HepG2 (cell line): ENCODE measurements around the gene RMDN2. TPM values are rescaled to one million over a fixed set of nuclear protein-coding genes. Genes with fewer than 3 reads are reported as not detected.
"Not testable (repeated sequence)": the region's sequence is repeated elsewhere in the genome, so short reads cannot be mapped to it uniquely, and the experiment has no call there.

Source experiments
- ATAC-seq: fragments of 200-7000 bp; cut with Tn5 transposase; 3 replicates; pipeline ENCODE4 v1.9.1; 2020; ENCODE audit warnings: mild to moderate bottlenecking, moderate library complexity
- BruUV-seq: library from RNA; stranded (reverse); fragments of 400-500 nt; replicated peaks from 2 replicates; lab custom pipeline; 2021; lab: Mats Ljungman, UMichigan
- CTCF ChIA-PET: fragments of 300-600 bp; formaldehyde crosslinking; extraction: SDS; loops from one replicate; lab custom pipeline; 2021; ENCODE audit warnings: low total read pairs, inconsistent platforms, low intra/inter-chr PET ratio; lab: Yijun Ruan, JAX
- POLR2A ChIA-PET: fragments of 350-600 bp; sonication (Branson Sonifier 250); formaldehyde crosslinking; loops from one replicate; lab custom pipeline; 2020; ENCODE audit warnings: antibody characterized with exemption, inconsistent platforms; lab: Yijun Ruan, JAX
- DNase-seq: peaks from one replicate; pipeline ENCODE4 v3.0.0-alpha.2; 2015; ENCODE audit warnings: low spot score
- FAIRE-seq: peaks from 3 replicates; lab custom pipeline; 2011; peaks lifted over from hg19 to GRCh38; lab: Jason Lieb, UNC
- H2AFZ ChIP-seq: one replicate; pipeline ENCODE4 v1.6.1; 2011; ENCODE audit warnings: low read length, inconsistent platforms
- H3K27ac ChIP-seq: fragments of 300-600 bp; 3 replicates; pipeline ENCODE4 v1.8.0; 2011; ENCODE audit warnings: mixed run types, mild to moderate bottlenecking, mixed read lengths, low read length, inconsistent platforms; ENCODE audit not compliant: insufficient read depth; ENCODE audit errors: extremely low read length
- H3K27me3 ChIP-seq, 2 experiments: fragments of 200-600 bp in 1 of 2; 2 replicates in 1 of 2; 3 replicates in 1 of 2; pipeline versions ENCODE4 v1.6.0 to v1.8.0; 2011; ENCODE audit warnings: low read length in 2 of 2, mild to moderate bottlenecking in 2 of 2, moderate library complexity in 2 of 2, inconsistent platforms in 1 of 2; ENCODE audit not compliant: insufficient read depth in 2 of 2, control insufficient read depth in 1 of 2
- H3K36me3 ChIP-seq, 2 experiments: fragments of 200-600 bp in 1 of 2; replicated peaks in 1 of 2; 2 replicates in 1 of 2; 3 replicates in 1 of 2; pipeline versions ENCODE4 v1.5.1 to v1.8.0; 2011; ENCODE audit warnings: low read length in 2 of 2, inconsistent platforms in 1 of 2; ENCODE audit not compliant: insufficient read depth in 2 of 2, control insufficient read depth in 1 of 2
- H3K4me1 ChIP-seq: 2 replicates; pipeline ENCODE4 v1.5.1; 2012; ENCODE audit warnings: low read length, inconsistent platforms; ENCODE audit not compliant: insufficient read depth
- H3K4me2 ChIP-seq: 2 replicates; pipeline ENCODE4 v1.6.0; 2011; ENCODE audit warnings: low read depth, low read length, inconsistent platforms
- H3K4me3 ChIP-seq, 3 experiments: fragments of 200-600 bp in 1 of 3; sonication (generic), shearing (Covaris generic) in 1 of 3; replicated peaks in 1 of 3; 2 replicates each; pipeline ENCODE4 v1.5.1; 2011 to 2016; ENCODE audit warnings: low read length in 3 of 3, inconsistent platforms in 2 of 3, low read depth in 2 of 3, mild to moderate bottlenecking in 2 of 3, control low read depth in 1 of 3, mixed read lengths in 1 of 3; ENCODE audit not compliant: insufficient read depth in 1 of 3
- H3K79me2 ChIP-seq: one replicate; pipeline ENCODE4 v1.6.1; 2011; ENCODE audit warnings: low read length, inconsistent platforms; ENCODE audit not compliant: insufficient read depth
- H3K9ac ChIP-seq: 2 replicates; pipeline ENCODE4 v1.6.0; 2011; ENCODE audit warnings: mild to moderate bottlenecking, low read depth, low read length, inconsistent platforms; ENCODE audit not compliant: insufficient read depth
- H3K9me3 ChIP-seq: 2 replicates; pipeline ENCODE4 v1.5.1; 2012; ENCODE audit warnings: mild to moderate bottlenecking, low read length
- H4K20me1 ChIP-seq: 2 replicates; pipeline ENCODE4 v1.6.0; 2011; ENCODE audit warnings: inconsistent platforms, mild to moderate bottlenecking, low read length, moderate library complexity; ENCODE audit not compliant: insufficient read depth
- CBX5 ChIP-seq: sonication (generic); formaldehyde crosslinking; IDR thresholded peaks from 2 replicates; pipeline ENCODE4 v1.4.0; 2020; ENCODE audit warnings: missing genetic modification reagents, borderline replicate concordance
- FOXA1 ChIP-seq, 2 experiments: fragments of 450-650 bp in 1 of 2; sonication (generic) in 1 of 2; formaldehyde crosslinking in 1 of 2; IDR thresholded peaks; 2 replicates each; pipeline versions ENCODE4 v1.4.0 to v1.6.1; 2016 to 2020; ENCODE audit warnings: missing genetic modification reagents in 1 of 2
- HOXA7 ChIP-seq: sonication (generic); formaldehyde crosslinking; IDR thresholded peaks from 2 replicates; pipeline ENCODE4 v1.8.1; 2022; ENCODE audit warnings: mild to moderate bottlenecking, missing genetic modification reagents, moderate library complexity
- ZNF816 ChIP-seq: sonication (generic); formaldehyde crosslinking; IDR thresholded peaks from 2 replicates; pipeline ENCODE4 v1.8.0; 2022; ENCODE audit warnings: missing genetic modification reagents, mild to moderate bottlenecking, borderline replicate concordance
- WGBS: methylation state at CpG from one replicate; pipeline ENCODE4 v1.1.6; 2017; ENCODE audit warnings: low lambda C conversion rate; 5-methylcytosine and 5-hydroxymethylcytosine counted together
- in situ Hi-C: cut with HindIII; loops from 2 replicates; pipeline ENCODE4 v1.10.0; 2017; ENCODE audit warnings: low pct_unique_long_range_greater_than_20kb; ENCODE audit not compliant: extremely low pct_ligation_motif_present
- intact Hi-C: fragments of 100-400 bp; cut with micrococcal nuclease; formaldehyde crosslinking; loops from one replicate; pipeline ENCODE4 v1.10.0; 2022; ENCODE audit not compliant: unreplicated experiment
- polyA plus RNA-seq, 8 experiments: library from polyadenylated mRNA; depleted of rRNA in 3 of 8; stranded (reverse) in 7 of 8; unstranded in 1 of 8; fragments of >200 nt; fragmentation: Illumina TruSeq in 4 of 8; extraction: Trizol in 4 of 8; gene quantifications; 2 replicates each; pipeline versions ENCODE4 v1.2.1 to v1.2.3, GENCODE V29; 2011 to 2016; ENCODE audit warnings: low read depth in 4 of 8, missing spikeins in 1 of 8, mixed read lengths in 1 of 8; ENCODE audit not compliant: insufficient read depth in 1 of 8
- total RNA-seq, 5 experiments: library from RNA; depleted of rRNA; stranded (reverse); fragments of >200 nt; fragmentation: Illumina TruSeq; extraction: Trizol; gene quantifications; 2 replicates each; pipeline ENCODE4 v1.2.3, GENCODE V29; 2016; ENCODE audit warnings: low read depth in 1 of 5
- TF ChIP-seq, protein P1 (sequence below): sonication (generic); formaldehyde crosslinking; IDR thresholded peaks from 2 replicates; pipeline ENCODE4 v1.8.1; 2023; ENCODE audit warnings: missing genetic modification reagents, mild to moderate bottlenecking, borderline replicate concordance

Gene RMDN2
- total and polyA plus RNA-seq, 2 of the 13 experiments (the other 11 are each of a cell fraction or from before 2014, with no cell fraction given): 2.3 to 8.9 TPM

DNA sequence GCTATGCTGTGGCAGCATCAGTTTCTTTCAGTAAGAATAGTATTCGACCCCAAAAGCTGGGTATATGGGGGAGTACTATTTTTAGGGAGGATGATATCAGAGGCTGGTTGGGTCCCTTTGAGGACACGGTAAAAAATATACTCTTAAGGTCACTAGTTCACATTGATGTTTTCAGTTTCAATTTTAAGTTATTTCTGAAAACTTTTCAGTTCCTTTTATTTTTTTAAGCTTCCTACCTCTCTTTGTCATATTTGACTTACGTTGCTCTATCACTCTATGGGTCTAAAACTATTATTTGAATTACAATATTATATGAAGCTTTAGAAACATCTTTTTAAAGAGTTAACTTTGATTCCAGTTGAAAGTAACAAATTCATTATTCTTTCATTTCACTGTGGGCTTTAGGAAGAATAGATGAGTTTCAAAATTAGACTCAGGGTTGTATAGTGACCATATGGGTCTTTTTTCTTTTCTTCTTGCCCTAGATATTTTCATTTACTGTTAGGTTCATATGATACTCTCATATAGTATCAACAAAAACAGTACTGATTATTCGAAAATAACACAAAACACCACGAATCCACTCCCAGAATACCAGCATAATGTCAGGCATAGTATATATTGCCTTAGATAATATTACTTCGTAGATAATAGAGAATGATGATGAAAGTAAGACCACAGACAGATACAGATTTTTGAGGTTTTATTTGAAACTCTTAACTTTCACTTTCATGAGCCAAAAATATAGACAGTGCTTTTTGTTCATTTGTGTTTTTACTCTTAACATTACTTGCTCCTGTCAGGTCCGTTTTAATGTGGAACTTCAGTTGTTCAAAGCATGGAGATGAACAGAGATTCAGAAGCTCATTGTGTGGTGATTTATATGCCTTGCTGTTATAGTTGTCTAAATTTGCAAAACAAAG, 9.8 kb downstream of the RMDN2 start (continued):
- TF ChIP-seq FOXA1 (IDR thresholded peaks at IDR 0.05) (no peak), FOXA1 (CRISPR knock-in tag; IDR thresholded peaks at IDR 0.05) (no peak), HOXA7 (CRISPR knock-in tag) (no peak), ZNF816 (CRISPR knock-in tag) (no peak), CBX5 (CRISPR knock-in tag) (no peak)
- TF ChIP-seq, protein P1, sequence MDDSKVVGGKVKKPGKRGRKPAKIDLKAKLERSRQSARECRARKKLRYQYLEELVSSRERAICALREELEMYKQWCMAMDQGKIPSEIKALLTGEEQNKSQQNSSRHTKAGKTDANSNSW (CRISPR knock-in tag): no peak

DNA sequence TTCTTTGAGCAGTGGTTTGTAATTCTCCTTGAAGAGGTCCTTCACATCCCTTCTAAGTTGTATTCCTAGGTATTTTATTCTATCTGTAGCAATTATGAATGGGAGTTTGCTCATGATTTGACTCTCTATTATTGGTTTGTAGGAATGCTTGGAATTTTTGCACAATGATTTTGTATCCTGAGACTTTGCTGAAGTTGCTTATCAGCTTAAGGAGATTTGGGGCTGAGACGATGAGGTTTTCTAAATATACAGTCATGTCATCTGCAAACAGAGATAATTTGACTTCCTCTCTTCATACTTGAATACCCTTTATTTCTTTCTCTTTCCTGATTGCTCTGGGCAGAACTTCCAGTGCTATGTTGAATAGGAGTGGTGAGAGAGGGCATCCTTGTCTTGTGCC, 12.5 kb downstream of the RMDN2 start:
- BruUV-seq, H2AFZ ChIP-seq, POLR2A ChIA-PET, H3K4me3 ChIP-seq, H3K36me3 ChIP-seq, DNase-seq, H3K4me1 ChIP-seq, H3K27ac ChIP-seq, in situ Hi-C loops, ATAC-seq, H3K4me2 ChIP-seq, intact Hi-C loops, H3K27me3 ChIP-seq, H3K9ac ChIP-seq, FAIRE-seq, H3K9me3 ChIP-seq, CTCF ChIA-PET, H4K20me1 ChIP-seq, H3K79me2 ChIP-seq: not testable (repeated sequence)
- WGBS: 77% methylated on average over 1 of the region's 1 CpG
